GM18520 (cell line): ENCODE results near the gene CAT.
A peak's percentile ranks its signal among the peaks of the same experiment; 100 is the strongest.

Experiments
- ATAC-seq: cut with Tn5 transposase; IDR thresholded peaks from one replicate; pipeline ENCODE4 v1.9.1; 2021; ENCODE audit not compliant: unreplicated experiment

CAT gene

GRCh38 chr11:34438529-34439507 lies at the start of gene CAT:
TSS of gene CAT (plus strand) at chr11:34438934. CDS start at chr11:34439014, 80 bp downstream.
- ATAC-seq = peak; percentile 98

DNA sequence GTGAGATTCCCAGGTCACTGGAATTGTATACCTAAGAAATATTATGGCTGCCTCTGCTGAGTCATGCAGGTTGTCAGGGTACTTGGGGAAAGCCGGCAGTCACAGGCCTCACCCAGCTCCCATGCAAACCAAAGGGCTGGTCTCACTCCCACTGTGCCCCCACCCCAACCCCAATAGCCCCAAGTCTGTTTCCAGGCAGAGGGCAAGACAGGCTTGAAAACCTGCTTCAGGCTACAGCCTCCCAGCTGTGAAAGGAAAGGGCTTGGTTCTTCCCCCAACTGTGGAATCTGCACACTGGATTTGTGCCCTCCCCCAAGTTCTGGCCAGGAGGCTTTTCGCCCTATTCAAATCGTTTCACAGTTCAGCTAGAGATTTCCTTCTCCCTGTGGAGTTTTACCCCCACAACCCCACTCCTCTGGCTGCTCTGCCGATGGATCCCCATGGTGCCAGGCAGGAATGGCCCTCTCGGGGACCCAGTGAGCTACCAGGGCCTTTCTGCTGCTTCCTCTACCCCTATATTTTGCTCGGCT lies 43.9 kb upstream of the CAT start:
- ATAC-seq = no peak

DNA sequence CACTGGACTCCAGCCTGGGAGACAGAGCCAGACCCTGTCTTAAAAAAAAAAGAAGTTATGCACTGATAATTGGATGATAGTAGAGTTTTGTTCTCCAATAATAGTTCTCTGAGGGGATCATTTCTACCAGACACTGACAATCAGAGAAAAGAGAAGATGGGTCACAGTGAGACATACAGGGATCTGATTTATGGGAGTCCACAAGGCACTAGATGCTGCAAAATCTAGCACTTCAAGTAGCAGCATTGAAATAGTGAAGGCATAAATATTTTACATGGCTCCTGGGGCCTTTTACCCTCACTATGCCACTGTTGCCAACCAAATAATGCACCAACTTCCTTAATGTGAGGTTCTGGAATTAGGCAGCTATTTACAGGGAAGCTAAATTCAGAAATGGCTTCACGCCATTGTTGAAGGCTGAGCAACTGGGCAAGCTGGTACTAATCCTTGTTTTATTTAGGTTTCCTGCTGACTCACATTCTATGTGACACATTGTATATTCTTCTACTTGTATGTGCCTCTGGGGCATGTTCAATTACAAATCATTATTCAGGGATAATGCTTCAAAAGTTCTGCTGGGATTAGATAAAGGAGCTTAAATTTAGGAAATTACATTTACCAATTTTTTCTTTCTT lies 42.7 kb upstream of the CAT start:
- no peak for ATAC-seq

GRCh38 chr11:34397120-34397519 lies 41.6 kb upstream of the CAT start:
- no peak for ATAC-seq

DNA sequence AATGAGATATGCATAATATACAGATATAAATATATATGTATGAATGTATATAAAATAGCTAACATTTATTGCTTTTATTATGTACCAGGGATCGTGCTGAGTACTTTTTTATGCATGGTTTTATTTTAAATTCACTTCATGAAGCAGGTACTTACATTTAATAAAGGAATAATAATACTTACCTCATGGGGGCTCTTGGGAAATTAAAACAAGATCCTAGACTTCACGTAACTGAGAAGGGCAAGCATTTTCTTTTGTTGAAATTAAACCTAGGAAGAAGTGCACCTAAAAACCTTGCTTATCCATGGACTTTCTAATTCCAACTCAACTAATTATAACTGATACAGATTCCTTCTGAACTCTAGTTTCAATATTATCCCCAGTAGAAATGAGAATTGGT lies 40.9 kb upstream of the CAT start:
- ATAC-seq = no peak

DNA sequence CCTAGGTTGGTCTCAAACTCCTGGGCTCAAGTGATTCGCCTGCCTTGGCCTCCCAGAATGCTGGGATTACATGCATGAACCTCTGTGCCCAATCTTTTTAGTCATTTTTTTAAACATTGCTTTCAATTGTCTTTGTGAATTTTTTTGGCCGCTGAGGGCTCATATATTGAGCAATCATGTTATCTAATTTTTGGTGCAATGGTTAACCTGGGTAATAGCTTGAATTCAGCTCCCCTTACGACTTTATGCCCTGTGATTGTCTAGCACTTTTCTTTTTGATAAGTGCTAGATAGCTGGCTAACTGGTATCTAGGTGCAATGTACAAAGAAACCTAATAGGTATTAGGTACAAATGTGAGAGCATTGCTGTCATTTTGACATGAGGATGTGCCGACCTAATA lies 35.3 kb upstream of the CAT start:
- ATAC-seq = no peak

DNA sequence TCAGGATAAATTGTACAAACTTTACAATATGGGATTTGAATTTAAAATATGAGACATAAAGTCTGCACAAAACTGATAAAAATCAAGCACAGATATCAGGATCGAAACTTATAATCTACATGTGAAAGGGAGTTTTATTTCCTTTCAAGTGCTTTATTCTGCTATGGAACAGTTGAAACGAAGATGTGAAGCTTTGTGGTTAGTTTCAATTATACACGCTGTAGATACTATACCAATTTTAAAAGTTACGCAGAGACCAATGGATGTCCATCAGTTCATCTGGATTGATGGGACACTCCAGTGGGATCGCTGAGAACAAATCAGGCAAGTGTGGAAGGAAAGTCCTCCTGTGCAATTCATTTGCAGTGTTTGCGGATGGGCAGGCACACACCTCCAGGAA lies 34.5 kb upstream of the CAT start:
- no peak for ATAC-seq

DNA sequence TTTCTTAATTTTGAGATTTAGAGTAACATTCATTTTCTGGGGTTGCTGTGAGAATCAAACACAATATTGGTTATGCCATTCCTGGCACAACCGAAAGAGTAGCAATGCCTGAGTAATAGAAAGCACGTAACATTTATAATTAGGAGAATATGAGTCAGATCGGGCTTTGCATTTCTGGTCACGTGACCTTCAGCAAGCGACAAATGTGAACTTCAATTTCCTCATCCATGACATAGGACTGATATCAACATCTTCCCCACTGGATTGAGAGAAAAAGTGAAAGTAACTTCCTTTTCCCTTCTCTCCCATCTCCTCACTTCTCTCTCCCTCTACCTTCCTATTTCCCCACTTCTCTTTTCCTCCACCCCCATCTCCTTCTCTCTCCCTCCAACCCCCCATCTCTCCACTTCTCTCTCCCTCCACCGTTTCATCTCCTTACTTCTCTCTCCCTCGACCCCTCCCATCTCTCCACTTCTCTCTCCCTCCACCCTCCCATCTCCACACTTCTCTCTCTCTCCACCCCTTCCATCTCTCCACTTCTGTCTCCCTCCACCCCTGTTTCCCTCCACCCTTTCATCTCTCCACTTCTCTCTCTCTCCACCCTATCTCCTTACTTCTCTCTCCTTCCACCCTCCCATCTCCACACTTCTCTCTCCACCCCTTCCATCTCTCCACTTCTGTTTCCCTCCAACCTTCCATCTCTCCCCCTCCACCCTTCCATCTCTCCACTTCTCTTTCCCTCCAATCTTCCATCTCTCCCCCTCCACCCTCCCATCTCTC lies 33.5 kb upstream of the CAT start:
- no peak for ATAC-seq

DNA sequence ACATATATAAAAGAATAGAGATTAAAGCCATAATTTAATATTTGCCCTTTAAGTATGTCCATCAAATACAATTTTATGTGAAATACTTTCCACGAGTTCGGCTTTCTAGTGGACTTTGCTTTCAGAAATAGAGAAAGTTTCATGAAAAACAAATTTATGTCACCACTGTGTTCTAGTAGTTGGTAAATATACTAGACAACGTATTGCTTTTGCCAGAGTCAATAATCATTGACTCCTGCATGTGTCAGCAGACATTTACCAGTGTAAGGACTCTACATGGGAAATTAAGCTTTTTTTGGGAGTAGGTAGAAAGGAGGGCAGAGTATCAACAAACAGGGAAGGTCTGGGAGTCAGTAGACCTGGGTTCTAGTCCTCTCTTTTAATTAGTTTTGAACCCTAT lies 32.3 kb upstream of the CAT start:
- ATAC-seq = no peak

DNA sequence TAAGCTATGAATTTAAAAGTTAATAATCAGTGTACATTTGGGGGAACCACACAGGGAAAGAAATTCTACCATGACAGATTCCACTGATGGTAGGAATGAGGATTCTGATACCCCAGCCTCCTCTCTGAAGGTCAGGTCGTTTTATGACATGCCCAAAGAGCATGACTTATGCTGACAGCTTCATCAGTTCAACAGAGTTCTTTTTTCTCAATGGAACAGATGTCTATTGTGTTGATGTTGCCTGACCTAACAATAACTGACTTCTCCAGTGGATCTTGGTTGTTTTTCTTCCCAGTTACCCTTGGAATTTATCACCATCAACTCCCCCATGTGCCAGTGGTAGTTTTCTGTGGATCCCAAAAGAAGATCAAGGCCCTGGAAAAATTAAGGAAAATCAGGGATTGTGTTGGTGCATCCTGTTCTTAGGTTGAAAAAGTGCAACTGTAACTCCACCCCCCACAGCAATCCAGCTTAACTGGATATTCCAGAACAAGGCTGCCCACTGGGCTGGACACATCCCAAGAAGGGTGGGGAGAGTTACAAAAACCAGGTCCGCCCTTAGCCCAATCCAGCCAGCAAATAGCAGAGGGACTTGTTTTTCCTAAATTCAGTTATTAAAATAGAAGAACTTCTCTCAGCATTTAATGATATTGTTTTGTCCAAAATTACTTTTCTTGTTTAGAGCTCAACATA lies 31.5 kb upstream of the CAT start:
- no peak for ATAC-seq

GRCh38 chr11:34408580-34409172 lies 30.1 kb upstream of the CAT start:
- no peak for ATAC-seq

DNA sequence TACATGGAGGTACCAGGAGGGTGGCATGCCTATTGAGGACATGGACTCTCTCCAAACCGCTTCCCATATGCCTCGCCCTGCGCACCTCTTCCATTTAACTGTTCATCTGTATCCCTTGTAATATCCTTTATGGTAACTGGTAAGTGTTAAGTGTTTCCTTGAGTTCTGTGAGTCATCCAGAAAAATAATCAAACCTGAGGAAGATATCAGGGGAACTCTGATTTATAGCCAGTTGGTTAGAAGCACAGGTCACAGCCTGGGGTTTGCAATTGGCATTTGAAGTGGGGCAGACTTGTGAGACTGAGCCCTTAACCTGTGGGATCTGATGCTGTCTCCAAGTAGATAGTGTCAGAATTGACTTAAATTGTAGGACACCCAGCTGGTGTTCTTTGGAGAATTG lies 27.6 kb upstream of the CAT start:
- no peak for ATAC-seq

- no peak for ATAC-seq
Observed at GRCh38 chr11:34411791-34412190, 26.9 kb upstream of the CAT start.

- no peak for ATAC-seq
Observed at GRCh38 chr11:34413263-34413662, 25.5 kb upstream of the CAT start.

DNA sequence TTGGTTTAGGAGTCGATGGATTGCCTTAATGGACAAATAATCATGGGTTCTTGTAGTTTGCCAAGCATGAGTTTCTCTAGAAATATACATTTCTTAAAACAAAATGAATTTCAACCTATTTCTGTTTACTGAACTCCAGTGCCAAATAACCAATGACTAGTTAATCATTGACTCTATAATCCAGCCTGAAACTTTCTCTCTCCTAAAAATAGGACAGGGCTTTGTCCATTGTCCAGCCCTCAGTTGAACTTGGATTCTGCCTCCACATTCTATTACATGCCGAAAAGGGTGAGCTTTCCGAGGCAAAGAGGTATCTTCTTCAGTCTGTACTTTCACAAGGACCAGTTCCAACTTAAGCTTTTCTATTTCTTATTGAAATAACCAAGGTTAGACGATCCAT lies 23.2 kb upstream of the CAT start:
- no peak for ATAC-seq

DNA sequence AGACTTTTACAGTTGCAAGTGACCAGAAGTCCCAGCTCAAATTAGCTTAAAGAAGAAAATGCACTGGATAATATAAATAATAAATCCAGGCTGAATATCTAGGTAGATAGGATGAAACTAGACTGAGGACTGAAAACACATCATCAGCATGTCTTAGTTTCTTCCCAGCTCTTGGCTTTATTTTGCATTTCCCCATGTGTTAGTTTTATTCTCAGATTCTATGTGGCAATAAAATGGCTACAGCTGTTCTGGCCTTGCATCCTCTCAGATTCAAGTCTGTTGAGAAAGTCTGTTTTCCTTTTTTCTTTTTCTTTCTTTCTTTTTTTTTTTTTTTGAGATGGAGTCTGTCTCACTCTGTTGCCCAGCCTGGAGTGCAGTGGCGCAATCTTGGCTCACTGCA lies 22.6 kb upstream of the CAT start:
- no peak for ATAC-seq

DNA sequence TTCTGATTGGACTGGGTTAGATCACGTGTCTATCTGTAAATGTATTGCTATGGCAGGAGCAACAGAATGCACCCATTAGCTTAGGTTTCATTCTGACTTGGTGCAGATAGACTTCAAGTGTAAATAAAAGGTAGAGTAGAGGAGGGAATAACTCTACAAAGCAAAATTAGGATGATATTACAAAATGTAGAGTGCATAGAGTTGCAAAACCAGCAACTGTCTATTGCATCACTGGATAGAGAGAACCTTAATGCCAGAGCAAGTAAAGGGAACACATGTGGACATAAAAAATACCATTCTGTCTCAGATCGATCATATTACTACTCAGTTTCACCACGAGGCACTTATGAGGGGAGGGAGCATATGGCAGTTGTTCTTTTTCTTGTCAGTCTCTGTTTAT lies 22.0 kb upstream of the CAT start:
- no peak for ATAC-seq

- ATAC-seq = no peak
Observed at GRCh38 chr11:34417202-34417601, 21.5 kb upstream of the CAT start.

GRCh38 chr11:34419158-34419557 lies 19.6 kb upstream of the CAT start:
- no peak for ATAC-seq

DNA sequence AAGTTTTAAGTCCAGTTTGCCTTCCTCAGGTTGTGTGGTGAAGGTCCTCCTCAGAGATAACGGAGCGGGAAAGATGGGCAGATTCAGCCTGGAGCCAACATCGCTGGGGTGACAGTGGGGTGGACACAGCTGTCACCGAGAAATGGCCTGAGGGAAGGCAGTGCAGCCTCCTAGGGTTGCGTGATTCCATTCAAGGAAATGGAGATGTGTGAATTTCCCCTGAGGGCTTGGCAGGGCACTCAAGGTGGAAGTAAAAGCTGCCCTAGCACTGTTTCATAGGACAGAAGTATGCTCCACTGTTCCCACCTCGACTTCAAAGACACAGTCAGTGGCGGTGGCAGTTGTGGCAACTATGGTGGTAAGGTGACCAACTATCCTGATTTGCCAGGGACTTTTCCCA lies 15.4 kb upstream of the CAT start:
- ATAC-seq = no peak
